Measurements from ENCODE around the gene PRPF38B.

GRCh38 chr1:108725906-108726305 lies 33.8 kb downstream of the PRPF38B start:
- TF ChIP-seq POLR2AphosphoS5 (IDR thresholded peaks at IDR 0.05; ENCODE audit: borderline replicate concordance, low read depth, low read length) (no peak), FOXP2 (optimal IDR thresholded peaks at IDR 0.05; ENCODE audit: control extremely low read depth, extremely low read length, insufficient read depth) (no peak), EZH2 (IDR thresholded peaks at IDR 0.05) (no peak)
